A549 (cell line): Measurements from ENCODE around the gene TCF7L1. TPM values are rescaled to one million over a fixed set of nuclear protein-coding genes. Genes with fewer than 3 reads are reported as not detected.

ENCODE experiments used
- ATAC-seq, 2 experiments: fragments of 200-7000 bp in 1 of 2; fragments of >200 bp in 1 of 2; cut with Nextera tagmentation in 1 of 2; cut with Tn5 transposase in 1 of 2; 3 replicates each; pipeline versions ENCODE4 v1.8.0 to v1.9.1; 2018 to 2020; ENCODE audit warnings: mild to moderate bottlenecking in 1 of 2, moderate library complexity in 1 of 2
- CTCF ChIA-PET: fragments of 300-600 bp; sonication (Branson Sonifier 250); formaldehyde crosslinking; extraction: SDS; loops from one replicate; lab custom pipeline; 2021; ENCODE audit warnings: antibody characterized with exemption, inconsistent platforms; lab: Yijun Ruan, JAX
- POLR2A ChIA-PET: fragments of 350-600 bp; formaldehyde crosslinking; extraction: SDS; loops from one replicate; lab custom pipeline; 2021; ENCODE audit warnings: antibody characterized with exemption, inconsistent platforms; lab: Yijun Ruan, JAX
- DNase-seq, 2 experiments: peaks; one replicate each; pipeline versions ENCODE4 v3.0.0 to v3.0.0-alpha.2; 2011 to 2016; ENCODE audit warnings: low read depth in 1 of 2, low spot score in 1 of 2
- FAIRE-seq: peaks from 2 replicates; lab custom pipeline; 2011; peaks lifted over from hg19 to GRCh38; lab: Jason Lieb, UNC
- H3K27ac ChIP-seq, 2 experiments: fragments of >200 bp; sonication (Bioruptor Twin); formaldehyde crosslinking; 3 replicates each; pipeline ENCODE4 v1.5.1; 2016 to 2017
- H3K4me1 ChIP-seq: fragments of >200 bp; sonication (Bioruptor Twin); formaldehyde crosslinking; 3 replicates; pipeline ENCODE4 v1.6.1; 2016
- H3K4me2 ChIP-seq: fragments of >200 bp; sonication (Bioruptor Twin); formaldehyde crosslinking; 3 replicates; pipeline ENCODE4 v1.6.1; 2016
- H3K4me3 ChIP-seq: fragments of >200 bp; sonication (Bioruptor Twin); formaldehyde crosslinking; 3 replicates; pipeline ENCODE4 v1.5.1; 2016
- H3K9me3 ChIP-seq: fragments of >200 bp; sonication (Bioruptor Twin); formaldehyde crosslinking; 3 replicates; pipeline ENCODE4 v1.6.1; 2016
- CEBPB ChIP-seq, 2 experiments: fragments of >200 bp in 1 of 2; sonication (Bioruptor Twin) in 1 of 2; formaldehyde crosslinking in 1 of 2; IDR thresholded peaks; 2 replicates each; pipeline ENCODE4 v1.6.1; 2012 to 2016
- FOSB ChIP-seq: fragments of 250-450 bp; sonication (Bioruptor Pico); IDR thresholded peaks from 2 replicates; pipeline ENCODE4 v1.5.0; 2020; ENCODE audit warnings: mild to moderate bottlenecking, moderate library complexity
- FOXS1 ChIP-seq: fragments of 250-450 bp; sonication (Bioruptor Pico); IDR thresholded peaks from 2 replicates; pipeline ENCODE4 v1.5.0; 2020; ENCODE audit warnings: mild to moderate bottlenecking, moderate library complexity
- GATA3 ChIP-seq: IDR thresholded peaks from 2 replicates; pipeline ENCODE4 v1.6.1; 2012; ENCODE audit warnings: borderline replicate concordance
- HOXA7 ChIP-seq: fragments of 250-450 bp; sonication (Bioruptor Pico); IDR thresholded peaks from 2 replicates; pipeline ENCODE4 v1.5.0; 2020; ENCODE audit warnings: mild to moderate bottlenecking, moderate library complexity
- KDM1A ChIP-seq: fragments of 200-600 bp; sonication (generic); IDR thresholded peaks from 2 replicates; pipeline ENCODE4 v1.6.1; 2016; ENCODE audit warnings: low read depth, mild to moderate bottlenecking
- NFE2L2 ChIP-seq: fragments of 150-350 bp; conservative IDR thresholded peaks from 2 replicates; pipeline ENCODE4 v1.6.1; 2014; ENCODE audit warnings: low read length
- SMC3 ChIP-seq: fragments of >200 bp; sonication (Bioruptor Twin); formaldehyde crosslinking; IDR thresholded peaks from 3 replicates; pipeline ENCODE4 v1.6.1; 2018; ENCODE audit warnings: inconsistent platforms
- ZFP36 ChIP-seq: fragments of 450-650 bp; IDR thresholded peaks from 2 replicates; pipeline ENCODE4 v1.6.1; 2014; ENCODE audit warnings: borderline replicate concordance; ENCODE audit not compliant: partially characterized antibody
- whole genome bisulfite sequencing: methylation state at CpG from one replicate; pipeline ENCODE4 v1.1.6; 2017; ENCODE audit errors: missing lambda C conversion rate; 5-methylcytosine and 5-hydroxymethylcytosine counted together
- polyA plus RNA-seq, 4 experiments: library from polyadenylated mRNA; depleted of rRNA in 3 of 4; stranded (reverse); fragments of >200 nt; fragmentation: RNase III in 1 of 4; extraction: RNeasy Plus Mini Kit Qiagen cat#74134 plus additional on column Dnase treatment in 1 of 4; gene quantifications; 2 replicates in 3 of 4; 3 replicates in 1 of 4; pipeline ENCODE4 v1.2.3, GENCODE V29; 2011 to 2017
- TF ChIP-seq, protein P1 (sequence below): fragments of 200-600 bp; sonication (generic); IDR thresholded peaks from 2 replicates; pipeline ENCODE4 v1.6.1; 2016; ENCODE audit warnings: antibody characterized with exemption, mild to moderate bottlenecking, moderate library complexity
- TF ChIP-seq, protein P2 (sequence below): fragments of >200 bp; sonication (Bioruptor Twin); formaldehyde crosslinking; IDR thresholded peaks from 2 replicates; pipeline ENCODE4 v1.6.1; 2016
- TF ChIP-seq, protein P3 (sequence below): fragments of >200 bp; sonication (Bioruptor Twin); formaldehyde crosslinking; IDR thresholded peaks from 3 replicates; pipeline ENCODE4 v1.5.1; 2016

TCF7L1 gene
- polyA plus RNA-seq, 2 of the 4 experiments (the other 2 are of a cell fraction): 0.68 to 4.4 TPM

DNA sequence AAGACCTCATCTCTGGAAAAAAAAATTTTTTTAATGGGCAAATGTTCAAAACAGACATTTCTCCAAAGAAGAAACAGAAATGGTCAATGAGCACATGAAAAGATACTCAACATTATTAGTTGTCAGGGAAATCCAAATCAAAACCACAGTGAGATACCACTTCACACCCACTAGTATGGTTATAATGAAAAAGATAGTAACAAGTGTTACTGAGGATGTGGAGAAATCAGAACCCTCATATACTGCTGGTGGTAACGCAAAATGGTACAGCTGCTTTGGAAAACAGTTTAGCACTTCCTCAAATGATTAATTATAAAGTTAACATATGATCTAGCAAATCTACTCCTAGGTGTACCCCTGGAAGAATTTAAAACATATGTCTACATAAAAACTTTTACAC is 29.0 kb upstream of the TCF7L1 start:
- no peak overlapping the region for H3K27ac ChIP-seq
- DNase-seq (no peak), FAIRE-seq (no peak), ATAC-seq (no peak)
- 89% methylated on average over 1 of the region's 1 CpG for WGBS
- no peak overlapping the region for H3K4me3 ChIP-seq
- POLR2A ChIA-PET: no interaction called here
- CTCF ChIA-PET: interaction anchor here (0.5 to 3.1 kb wide), 6 partner anchors 10 to 196 kb away, joined by 3 to 15 read pairs (median 4); no protein-coding TSS in a partner anchor
- TF ChIP-seq, protein P1, sequence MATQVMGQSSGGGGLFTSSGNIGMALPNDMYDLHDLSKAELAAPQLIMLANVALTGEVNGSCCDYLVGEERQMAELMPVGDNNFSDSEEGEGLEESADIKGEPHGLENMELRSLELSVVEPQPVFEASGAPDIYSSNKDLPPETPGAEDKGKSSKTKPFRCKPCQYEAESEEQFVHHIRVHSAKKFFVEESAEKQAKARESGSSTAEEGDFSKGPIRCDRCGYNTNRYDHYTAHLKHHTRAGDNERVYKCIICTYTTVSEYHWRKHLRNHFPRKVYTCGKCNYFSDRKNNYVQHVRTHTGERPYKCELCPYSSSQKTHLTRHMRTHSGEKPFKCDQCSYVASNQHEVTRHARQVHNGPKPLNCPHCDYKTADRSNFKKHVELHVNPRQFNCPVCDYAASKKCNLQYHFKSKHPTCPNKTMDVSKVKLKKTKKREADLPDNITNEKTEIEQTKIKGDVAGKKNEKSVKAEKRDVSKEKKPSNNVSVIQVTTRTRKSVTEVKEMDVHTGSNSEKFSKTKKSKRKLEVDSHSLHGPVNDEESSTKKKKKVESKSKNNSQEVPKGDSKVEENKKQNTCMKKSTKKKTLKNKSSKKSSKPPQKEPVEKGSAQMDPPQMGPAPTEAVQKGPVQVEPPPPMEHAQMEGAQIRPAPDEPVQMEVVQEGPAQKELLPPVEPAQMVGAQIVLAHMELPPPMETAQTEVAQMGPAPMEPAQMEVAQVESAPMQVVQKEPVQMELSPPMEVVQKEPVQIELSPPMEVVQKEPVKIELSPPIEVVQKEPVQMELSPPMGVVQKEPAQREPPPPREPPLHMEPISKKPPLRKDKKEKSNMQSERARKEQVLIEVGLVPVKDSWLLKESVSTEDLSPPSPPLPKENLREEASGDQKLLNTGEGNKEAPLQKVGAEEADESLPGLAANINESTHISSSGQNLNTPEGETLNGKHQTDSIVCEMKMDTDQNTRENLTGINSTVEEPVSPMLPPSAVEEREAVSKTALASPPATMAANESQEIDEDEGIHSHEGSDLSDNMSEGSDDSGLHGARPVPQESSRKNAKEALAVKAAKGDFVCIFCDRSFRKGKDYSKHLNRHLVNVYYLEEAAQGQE: no peak
- TF ChIP-seq FOSB (CRISPR knock-in tag): no peak
- TF ChIP-seq, protein P2, sequence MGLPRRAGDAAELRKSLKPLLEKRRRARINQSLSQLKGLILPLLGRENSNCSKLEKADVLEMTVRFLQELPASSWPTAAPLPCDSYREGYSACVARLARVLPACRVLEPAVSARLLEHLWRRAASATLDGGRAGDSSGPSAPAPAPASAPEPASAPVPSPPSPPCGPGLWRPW: no peak
- no peak for TF ChIP-seq SMC3
- no peak for TF ChIP-seq NFE2L2
- TF ChIP-seq FOXS1: no peak
- no peak overlapping the region for H3K4me2 ChIP-seq
- H3K4me1 ChIP-seq: peaks cover 5% of the 10 kb centered on the region; the same call in 1 of the 3 replicates
- no peaks in the 10 kb centered on the region for H3K9me3 ChIP-seq

DNA sequence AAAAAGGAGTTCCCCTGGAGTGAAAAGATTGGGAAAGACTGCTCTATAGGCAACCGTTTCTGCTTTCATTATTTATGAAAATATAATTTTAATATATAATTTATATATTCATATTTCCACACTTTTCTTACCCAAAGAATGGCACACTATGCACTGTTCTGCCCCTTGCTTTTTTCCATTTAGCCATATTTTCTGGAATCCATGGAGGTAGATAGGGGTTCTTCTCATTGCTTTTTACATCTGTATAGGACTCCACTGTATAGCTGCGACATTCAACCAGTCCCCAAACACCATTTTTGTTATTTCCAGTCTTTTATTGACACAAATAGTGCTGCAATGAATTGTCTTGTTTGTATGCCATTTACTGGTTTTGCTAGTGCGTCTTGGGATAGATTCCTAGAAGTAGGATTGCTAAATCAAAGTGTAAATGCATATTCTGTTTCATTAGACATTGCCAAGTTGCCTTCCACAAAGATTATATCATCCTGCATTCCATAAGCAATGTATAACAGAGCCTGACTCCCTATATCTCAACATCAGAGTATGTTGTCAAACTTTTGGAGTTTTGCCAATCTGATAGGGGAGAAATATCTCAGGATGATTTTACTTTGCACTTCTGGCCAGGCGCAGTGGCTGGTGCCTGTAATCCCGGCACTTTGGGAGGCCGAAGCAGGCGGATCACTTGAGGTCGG is 26.6 kb upstream of the TCF7L1 start:
- TF ChIP-seq, protein P3, sequence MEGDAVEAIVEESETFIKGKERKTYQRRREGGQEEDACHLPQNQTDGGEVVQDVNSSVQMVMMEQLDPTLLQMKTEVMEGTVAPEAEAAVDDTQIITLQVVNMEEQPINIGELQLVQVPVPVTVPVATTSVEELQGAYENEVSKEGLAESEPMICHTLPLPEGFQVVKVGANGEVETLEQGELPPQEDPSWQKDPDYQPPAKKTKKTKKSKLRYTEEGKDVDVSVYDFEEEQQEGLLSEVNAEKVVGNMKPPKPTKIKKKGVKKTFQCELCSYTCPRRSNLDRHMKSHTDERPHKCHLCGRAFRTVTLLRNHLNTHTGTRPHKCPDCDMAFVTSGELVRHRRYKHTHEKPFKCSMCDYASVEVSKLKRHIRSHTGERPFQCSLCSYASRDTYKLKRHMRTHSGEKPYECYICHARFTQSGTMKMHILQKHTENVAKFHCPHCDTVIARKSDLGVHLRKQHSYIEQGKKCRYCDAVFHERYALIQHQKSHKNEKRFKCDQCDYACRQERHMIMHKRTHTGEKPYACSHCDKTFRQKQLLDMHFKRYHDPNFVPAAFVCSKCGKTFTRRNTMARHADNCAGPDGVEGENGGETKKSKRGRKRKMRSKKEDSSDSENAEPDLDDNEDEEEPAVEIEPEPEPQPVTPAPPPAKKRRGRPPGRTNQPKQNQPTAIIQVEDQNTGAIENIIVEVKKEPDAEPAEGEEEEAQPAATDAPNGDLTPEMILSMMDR: no peak
- TF ChIP-seq HOXA7 (CRISPR knock-in tag): no peak
- peak; percentile 68 for TF ChIP-seq GATA3
- peak in 1 of 2 experiments; percentile 48; a peak in 1 of 4 replicates for TF ChIP-seq CEBPB (IDR thresholded peaks at IDR 0.05)
- TF ChIP-seq, protein P1: no peak
- TF ChIP-seq KDM1A: no peak
- no peak for TF ChIP-seq ZFP36
- peak in 1 of 2 experiments; percentile 18 for DNase-seq
- ChIA-PET POLR2A (no interaction called here), CTCF (interaction anchor here (0.8 to 1.5 kb wide), 5 partner anchors 17 to 178 kb away, joined by 3 to 6 read pairs (median 3); no protein-coding TSS in a partner anchor)
- Histone ChIP-seq H3K4me1 (peaks cover 5% of the 10 kb centered on the region; the same call in 1 of the 3 replicates), H3K27ac (no peak overlapping the region), H3K4me3 (no peak overlapping the region), H3K4me2 (no peak overlapping the region), H3K9me3 (no peaks in the 10 kb centered on the region)
- FAIRE-seq: no peak
- whole genome bisulfite sequencing: 46% methylated on average over 8 of the region's 8 CpGs
- peak in 1 of 2 experiments; percentile 53; a peak in 3 of 6 replicates for ATAC-seq
